ENCODE data around the gene ZNF10.

Gene ZNF10

GRCh38 chr12:133130038-133130807, at the start of gene ZNF10, which contains the start of gene ZNF891:
ZNF10 (plus strand) TSS chr12:133130627; CDS start chr12:133144493, 13,866 bp downstream.
ZNF891 (minus strand) TSS chr12:133130274; CDS start chr12:133121918, 8,356 bp downstream.
- DNase-seq (ENCODE audit: low read depth in 2 of 2) = peak; percentile 94 to 95

- DNase-seq (ENCODE audit: low read depth in 2 of 2) = no peak
Observed at GRCh38 chr12:133081159-133081780, 49.2 kb upstream of the ZNF10 start.

GRCh38 chr12:133083345-133083744, 47.1 kb upstream of the ZNF10 start:
- no peak for DNase-seq (ENCODE audit: low read depth in 2 of 2)

- DNase-seq (ENCODE audit: low read depth in 2 of 2) = no peak
Observed at GRCh38 chr12:133105620-133106019, 24.8 kb upstream of the ZNF10 start.

- DNase-seq (ENCODE audit: low read depth in 2 of 2) = no peak
Observed at GRCh38 chr12:133106253-133106652, 24.2 kb upstream of the ZNF10 start.

- no peak for DNase-seq (ENCODE audit: low read depth in 2 of 2)
Observed at GRCh38 chr12:133107121-133107520, 23.3 kb upstream of the ZNF10 start.

- no peak for DNase-seq (ENCODE audit: low read depth in 2 of 2)
Observed at GRCh38 chr12:133108150-133108549, 22.3 kb upstream of the ZNF10 start.

- no peak for DNase-seq (ENCODE audit: low read depth in 2 of 2)
Observed at GRCh38 chr12:133120385-133121191, 9.8 kb upstream of the ZNF10 start.

GRCh38 chr12:133124674-133125073, 5.8 kb upstream of the ZNF10 start:
- no peak for DNase-seq (ENCODE audit: low read depth in 2 of 2)

GRCh38 chr12:133129368-133130037, 924 bp upstream of the ZNF10 start:
- DNase-seq (ENCODE audit: low read depth in 2 of 2) = no peak

GRCh38 chr12:133130808-133131128, 341 bp downstream of the ZNF10 start:
- DNase-seq (ENCODE audit: low read depth in 2 of 2) = peak in 1 of 2 donors; percentile 7

GRCh38 chr12:133135747-133136146, 5.3 kb downstream of the ZNF10 start:
- no peak for DNase-seq (ENCODE audit: low read depth in 2 of 2)

GRCh38 chr12:133145981-133146380, 15.6 kb downstream of the ZNF10 start:
- no peak for DNase-seq (ENCODE audit: low read depth in 2 of 2)

GRCh38 chr12:133156125-133156690, 25.8 kb downstream of the ZNF10 start:
- no peak for DNase-seq (ENCODE audit: low read depth in 2 of 2)

- no peak for DNase-seq (ENCODE audit: low read depth in 2 of 2)
Observed at GRCh38 chr12:133165776-133166175, 35.3 kb downstream of the ZNF10 start.

GRCh38 chr12:133172491-133172890, 42.1 kb downstream of the ZNF10 start:
- no peak for DNase-seq (ENCODE audit: low read depth in 2 of 2)

GRCh38 chr12:133174901-133175300, 44.5 kb downstream of the ZNF10 start:
- no peak for DNase-seq (ENCODE audit: low read depth in 2 of 2)

- no peak for DNase-seq (ENCODE audit: low read depth in 2 of 2)
Observed at GRCh38 chr12:133180669-133181068, 50.2 kb downstream of the ZNF10 start.

- DNase-seq (ENCODE audit: low read depth in 2 of 2) = peak; percentile 74 to 80
Observed at GRCh38 chr12:133181238-133181959, 51.0 kb downstream of the ZNF10 start, which contains the start of gene ZNF268. ZNF268 (plus strand) TSS chr12:133181495; CDS start chr12:133181998, 503 bp downstream.

GRCh38 chr12:133190176-133190575, 59.7 kb downstream of the ZNF10 start:
- DNase-seq (ENCODE audit: low read depth in 2 of 2) = no peak

GRCh38 chr12:133192847-133193246, 62.4 kb downstream of the ZNF10 start:
- no peak for DNase-seq (ENCODE audit: low read depth in 2 of 2)
